GM18858 (cell line): ENCODE data around the gene MATN3.

ENCODE experiments used
- ATAC-seq: cut with Tn5 transposase; IDR thresholded peaks from one replicate; pipeline ENCODE4 v1.9.1; 2021; ENCODE audit not compliant: unreplicated experiment

MATN3 gene

DNA sequence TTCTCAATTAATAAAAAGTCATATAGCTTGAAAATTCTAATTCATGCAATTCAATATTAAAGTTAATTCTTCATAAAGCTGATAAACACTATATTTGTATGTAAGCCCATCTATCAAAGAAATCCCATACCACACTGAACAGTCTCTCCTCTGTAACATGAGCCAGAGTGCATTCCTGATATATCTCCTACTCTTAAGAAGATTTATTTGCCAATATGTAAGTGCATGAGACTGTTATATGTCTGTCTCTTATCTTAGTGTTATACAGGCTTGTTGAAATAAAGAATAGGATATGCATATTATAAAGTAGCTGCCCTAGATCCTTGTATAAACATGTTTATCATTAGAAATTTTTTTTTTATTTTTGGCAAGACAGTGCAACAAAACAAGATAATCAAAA lies 70.3 kb downstream of the MATN3 start:
- no peak for ATAC-seq
